Measurements from ENCODE around the gene CDIP1.

- no peak for TF ChIP-seq CTCF (IDR thresholded peaks at IDR 0.05; ENCODE audit: insufficient read depth, low read length)
- no peak for TF ChIP-seq POLR2AphosphoS5 (IDR thresholded peaks at IDR 0.05; ENCODE audit: low read depth)
These were observed 37.4 kb upstream of the CDIP1 start for GRCh38 chr16:4576008-4576407.

Measured in HL-60 (cell line).